ENCODE measurements around the gene MUC4. TPM values are rescaled to one million over a fixed set of nuclear protein-coding genes. Genes with fewer than 3 reads are reported as not detected.
"Not testable (repeated sequence)": the region's sequence is repeated elsewhere in the genome, so short reads cannot be mapped to it uniquely, and the experiment has no call there.

Gene MUC4
- total RNA-seq, 1 donor from 2014 or later, result not detected

DNA sequence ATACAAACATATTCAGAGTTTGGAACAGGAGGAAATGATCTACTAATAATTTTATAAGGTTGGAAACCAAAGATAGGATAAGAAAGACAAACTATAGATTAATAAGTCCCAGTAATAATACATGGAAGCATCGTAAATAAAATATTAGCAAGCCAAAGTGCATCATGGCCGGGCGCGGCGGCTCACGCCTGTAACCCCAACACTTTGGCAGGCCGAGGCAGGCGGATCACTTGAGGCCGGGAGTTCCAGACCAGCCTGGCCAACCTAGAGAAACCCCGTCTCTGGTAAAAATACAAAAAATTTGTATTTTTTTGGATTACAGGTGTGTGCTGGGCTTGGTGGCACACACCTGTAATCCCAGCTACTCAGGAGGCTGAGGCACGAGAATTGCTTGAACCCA lies 14.9 kb downstream of the MUC4 start:
- no peaks in the 10 kb centered on the region for H3K4me1 Mint-ChIP-seq (ENCODE audit: low read depth)
- DNase-seq (ENCODE audit: low spot score), result no peak
- TF ChIP-seq, protein P1, sequence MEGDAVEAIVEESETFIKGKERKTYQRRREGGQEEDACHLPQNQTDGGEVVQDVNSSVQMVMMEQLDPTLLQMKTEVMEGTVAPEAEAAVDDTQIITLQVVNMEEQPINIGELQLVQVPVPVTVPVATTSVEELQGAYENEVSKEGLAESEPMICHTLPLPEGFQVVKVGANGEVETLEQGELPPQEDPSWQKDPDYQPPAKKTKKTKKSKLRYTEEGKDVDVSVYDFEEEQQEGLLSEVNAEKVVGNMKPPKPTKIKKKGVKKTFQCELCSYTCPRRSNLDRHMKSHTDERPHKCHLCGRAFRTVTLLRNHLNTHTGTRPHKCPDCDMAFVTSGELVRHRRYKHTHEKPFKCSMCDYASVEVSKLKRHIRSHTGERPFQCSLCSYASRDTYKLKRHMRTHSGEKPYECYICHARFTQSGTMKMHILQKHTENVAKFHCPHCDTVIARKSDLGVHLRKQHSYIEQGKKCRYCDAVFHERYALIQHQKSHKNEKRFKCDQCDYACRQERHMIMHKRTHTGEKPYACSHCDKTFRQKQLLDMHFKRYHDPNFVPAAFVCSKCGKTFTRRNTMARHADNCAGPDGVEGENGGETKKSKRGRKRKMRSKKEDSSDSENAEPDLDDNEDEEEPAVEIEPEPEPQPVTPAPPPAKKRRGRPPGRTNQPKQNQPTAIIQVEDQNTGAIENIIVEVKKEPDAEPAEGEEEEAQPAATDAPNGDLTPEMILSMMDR (IDR thresholded peaks at IDR 0.05), result no peak
- H3K36me3 Mint-ChIP-seq (ENCODE audit: low read depth), result peaks cover 3% of the 10 kb centered on the region
- no peak overlapping the region for H3K27ac Mint-ChIP-seq (ENCODE audit: unreplicated experiment)
- H3K9me3 Mint-ChIP-seq (ENCODE audit: low read depth), result no peaks in the 10 kb centered on the region
- H3K27me3 Mint-ChIP-seq (ENCODE audit: low read depth), result peaks cover 17% of the 10 kb centered on the region
- H3K4me3 Mint-ChIP-seq (ENCODE audit: unreplicated experiment), result no peak overlapping the region

DNA sequence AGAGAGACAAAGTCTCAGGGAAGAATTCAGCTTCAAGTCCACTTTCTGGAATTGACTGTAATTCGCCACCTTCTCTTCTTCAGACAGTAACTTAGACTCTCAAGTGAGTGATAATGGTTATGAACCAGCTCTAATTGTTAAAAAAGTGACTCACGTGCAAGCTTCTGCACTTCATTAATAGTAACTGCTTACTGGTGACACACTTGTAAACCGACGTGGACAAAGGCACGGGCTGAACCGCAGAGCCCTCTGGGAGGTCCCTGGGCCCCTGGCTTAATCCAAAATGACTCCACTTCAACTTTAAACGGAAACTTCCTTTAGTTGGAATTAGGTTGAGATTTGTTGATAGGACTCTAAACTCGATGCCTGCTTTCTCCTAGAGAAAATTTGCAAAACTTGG lies 17.0 kb downstream of the MUC4 start:
- TF ChIP-seq, protein P1 (IDR thresholded peaks at IDR 0.05), result no peak
- peaks cover 24% of the 10 kb centered on the region for H3K27me3 Mint-ChIP-seq (ENCODE audit: low read depth)
- no peak overlapping the region for H3K27ac Mint-ChIP-seq (ENCODE audit: unreplicated experiment)
- H3K36me3 Mint-ChIP-seq (ENCODE audit: low read depth), result peaks cover 8% of the 10 kb centered on the region
- DNase-seq (ENCODE audit: low spot score), result no peak
- H3K9me3 Mint-ChIP-seq (ENCODE audit: low read depth), result peaks cover 11% of the 10 kb centered on the region
- no peak overlapping the region for H3K4me3 Mint-ChIP-seq (ENCODE audit: unreplicated experiment)
- H3K4me1 Mint-ChIP-seq (ENCODE audit: low read depth), result no peaks in the 10 kb centered on the region

DNA sequence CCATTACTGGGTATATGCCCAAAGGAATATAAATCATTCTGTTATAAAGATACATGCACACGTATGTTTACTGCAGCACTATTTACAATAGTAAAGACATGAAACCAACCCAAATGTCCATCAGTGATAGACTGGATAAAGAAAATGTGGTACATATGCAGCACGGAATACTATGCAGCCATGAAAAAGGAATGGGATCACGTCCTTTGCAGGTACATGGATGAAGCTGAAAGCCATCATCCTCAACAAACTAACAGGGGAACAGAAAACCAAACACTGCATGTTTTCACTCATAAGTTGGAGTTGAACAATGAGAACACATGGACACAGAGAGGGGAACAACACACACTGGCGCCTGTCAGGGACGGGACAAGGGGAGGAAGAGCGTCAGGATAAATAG lies 19.1 kb downstream of the MUC4 start:
- H3K27ac Mint-ChIP-seq (ENCODE audit: unreplicated experiment); DNase-seq (ENCODE audit: low spot score); H3K36me3 Mint-ChIP-seq (ENCODE audit: low read depth); H3K4me3 Mint-ChIP-seq (ENCODE audit: unreplicated experiment); H3K4me1 Mint-ChIP-seq (ENCODE audit: low read depth): not testable (repeated sequence)
- Mint-ChIP-seq H3K27me3 (ENCODE audit: low read depth) (peaks cover 29% of the 10 kb centered on the region), H3K9me3 (ENCODE audit: low read depth) (peaks cover 11% of the 10 kb centered on the region)

DNA sequence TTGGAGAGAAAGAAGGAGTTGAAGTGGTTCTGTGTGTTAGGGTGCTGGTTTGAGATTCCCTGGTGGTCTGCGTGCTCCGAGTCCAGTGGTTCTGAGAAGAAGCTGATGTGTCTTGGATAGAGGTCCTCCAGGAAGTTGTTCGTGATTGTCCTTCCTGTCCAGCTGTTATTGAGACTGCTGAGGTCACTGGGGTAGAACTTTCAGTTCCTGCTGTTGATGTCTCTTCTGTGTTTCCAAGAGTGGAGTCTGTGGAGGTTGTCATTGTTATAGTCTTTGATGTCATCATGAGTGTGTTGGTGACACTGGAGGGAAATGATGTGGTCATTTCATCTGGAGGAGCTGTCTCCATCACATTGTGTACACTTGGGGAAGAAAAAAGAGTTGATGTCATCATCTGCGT lies 20.8 kb downstream of the MUC4 start:
- Mint-ChIP-seq H3K36me3 (ENCODE audit: low read depth) (peaks cover 8% of the 10 kb centered on the region), H3K9me3 (ENCODE audit: low read depth) (peaks cover 11% of the 10 kb centered on the region), H3K4me3 (ENCODE audit: unreplicated experiment) (no peak overlapping the region), H3K4me1 (ENCODE audit: low read depth) (no peaks in the 10 kb centered on the region), H3K27me3 (ENCODE audit: low read depth) (peaks cover 28% of the 10 kb centered on the region), H3K27ac (ENCODE audit: unreplicated experiment) (no peak overlapping the region)
- no peak for DNase-seq (ENCODE audit: low spot score)
- TF ChIP-seq, protein P1 (IDR thresholded peaks at IDR 0.05), result no peak

DNA sequence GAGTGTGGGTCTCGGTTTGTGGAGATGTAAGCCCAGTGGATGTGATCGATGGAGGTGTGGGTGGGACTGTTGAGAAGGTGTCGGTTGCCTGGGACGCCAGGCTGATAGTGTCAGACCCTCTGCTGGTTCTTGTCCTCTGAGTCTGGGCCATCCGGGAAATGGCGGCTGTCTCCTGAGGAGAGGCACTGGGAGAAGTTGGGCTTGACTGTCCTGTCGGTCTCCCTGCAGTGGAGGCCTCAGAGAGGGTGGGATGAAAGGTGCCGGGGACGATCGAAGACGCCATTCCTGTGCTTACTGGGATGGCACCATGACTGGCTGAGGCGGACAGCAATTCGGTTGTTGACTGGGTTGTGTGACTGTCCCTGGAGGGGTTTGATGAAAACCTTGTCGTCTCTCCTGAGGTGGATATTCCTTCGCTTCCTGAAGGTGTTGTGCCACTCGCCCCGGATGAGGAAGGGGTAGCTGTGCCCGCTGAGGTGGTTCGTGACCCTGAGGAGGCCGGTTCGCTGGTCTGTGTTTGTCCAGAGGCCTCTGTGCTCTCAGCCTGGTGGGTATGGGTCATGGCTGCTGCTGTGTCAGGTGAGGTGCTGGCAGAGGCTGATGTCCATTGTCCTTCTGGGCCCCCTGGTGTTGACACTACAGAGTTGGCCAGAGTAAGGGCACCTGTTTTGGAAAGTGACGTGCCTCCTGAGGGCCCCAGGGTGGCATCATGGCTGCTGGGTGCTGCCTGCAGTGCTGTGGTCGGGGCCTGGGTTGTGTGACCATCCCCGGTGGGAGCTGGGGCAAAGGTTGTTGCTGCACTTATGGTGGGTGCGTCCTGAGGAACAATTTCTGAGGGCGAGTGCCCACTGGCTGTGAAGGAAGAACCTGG lies 22.8 kb downstream of the MUC4 start:
- H3K36me3 Mint-ChIP-seq (ENCODE audit: low read depth), result peaks cover 8% of the 10 kb centered on the region
- H3K4me3 Mint-ChIP-seq (ENCODE audit: unreplicated experiment), result no peak overlapping the region
- peaks cover 11% of the 10 kb centered on the region for H3K9me3 Mint-ChIP-seq (ENCODE audit: low read depth)
- TF ChIP-seq, protein P1 (IDR thresholded peaks at IDR 0.05), result no peak
- no peak for DNase-seq (ENCODE audit: low spot score)
- no peaks in the 10 kb centered on the region for H3K4me1 Mint-ChIP-seq (ENCODE audit: low read depth)
- H3K27me3 Mint-ChIP-seq (ENCODE audit: low read depth), result peaks cover 22% of the 10 kb centered on the region
- H3K27ac Mint-ChIP-seq (ENCODE audit: unreplicated experiment), result no peak overlapping the region

DNA sequence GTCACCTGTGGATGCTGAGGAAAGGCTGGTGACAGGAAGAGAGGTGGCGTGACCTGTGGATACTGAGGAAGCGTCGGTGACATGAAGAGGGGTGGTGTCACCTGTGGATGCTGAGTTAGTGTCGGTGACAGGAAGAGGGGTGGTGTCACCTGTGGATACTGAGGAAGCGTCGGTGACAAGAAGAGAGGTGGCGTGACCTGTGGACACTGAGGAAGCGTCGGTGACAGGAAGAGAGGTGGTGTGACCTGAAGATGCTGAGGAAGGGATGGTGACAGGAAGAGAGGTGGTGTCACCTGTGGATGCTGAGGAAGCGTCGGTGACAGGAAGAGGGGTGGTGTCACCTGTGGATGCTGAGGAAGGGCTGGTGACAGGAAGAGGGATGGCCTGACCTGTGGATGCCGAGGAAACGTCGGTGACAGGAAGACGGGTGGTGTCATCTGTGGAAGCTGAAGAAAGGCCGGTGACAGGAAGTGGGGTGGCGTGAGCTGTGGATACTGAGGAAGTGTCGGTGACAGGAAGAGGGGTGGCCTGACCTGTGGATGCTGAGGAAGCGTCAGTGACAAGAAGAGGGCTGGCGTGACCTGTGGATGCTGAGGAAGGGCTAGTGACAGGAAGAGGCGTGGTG lies 25.8 kb downstream of the MUC4 start:
- H3K36me3 Mint-ChIP-seq (ENCODE audit: low read depth); H3K4me3 Mint-ChIP-seq (ENCODE audit: unreplicated experiment); H3K9me3 Mint-ChIP-seq (ENCODE audit: low read depth); H3K4me1 Mint-ChIP-seq (ENCODE audit: low read depth); DNase-seq (ENCODE audit: low spot score); H3K27ac Mint-ChIP-seq (ENCODE audit: unreplicated experiment): not testable (repeated sequence)
- peaks cover 17% of the 10 kb centered on the region for H3K27me3 Mint-ChIP-seq (ENCODE audit: low read depth)

DNA sequence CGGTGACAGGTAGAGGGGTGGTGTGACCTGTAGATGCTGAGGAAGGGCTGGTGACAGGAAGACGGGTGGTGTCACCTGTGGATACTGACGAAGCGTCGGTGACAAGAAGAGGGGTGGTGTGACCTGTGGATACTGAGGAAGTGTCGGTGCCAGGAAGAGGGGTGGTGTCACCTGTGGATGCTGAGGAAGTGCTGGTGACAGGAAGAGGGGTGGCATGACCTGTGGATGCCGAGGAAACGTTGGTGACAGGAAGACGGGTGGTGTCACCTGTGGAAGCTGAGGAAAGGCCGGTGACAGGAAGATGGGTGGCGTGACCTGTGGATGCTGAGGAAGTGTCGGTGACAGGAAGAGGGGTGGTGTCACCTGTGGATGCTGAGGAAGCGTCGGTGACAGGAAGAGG lies 27.7 kb downstream of the MUC4 start:
- H3K9me3 Mint-ChIP-seq (ENCODE audit: low read depth); H3K27me3 Mint-ChIP-seq (ENCODE audit: low read depth); DNase-seq (ENCODE audit: low spot score); H3K27ac Mint-ChIP-seq (ENCODE audit: unreplicated experiment); H3K4me1 Mint-ChIP-seq (ENCODE audit: low read depth); H3K36me3 Mint-ChIP-seq (ENCODE audit: low read depth); H3K4me3 Mint-ChIP-seq (ENCODE audit: unreplicated experiment): not testable (repeated sequence)

DNA sequence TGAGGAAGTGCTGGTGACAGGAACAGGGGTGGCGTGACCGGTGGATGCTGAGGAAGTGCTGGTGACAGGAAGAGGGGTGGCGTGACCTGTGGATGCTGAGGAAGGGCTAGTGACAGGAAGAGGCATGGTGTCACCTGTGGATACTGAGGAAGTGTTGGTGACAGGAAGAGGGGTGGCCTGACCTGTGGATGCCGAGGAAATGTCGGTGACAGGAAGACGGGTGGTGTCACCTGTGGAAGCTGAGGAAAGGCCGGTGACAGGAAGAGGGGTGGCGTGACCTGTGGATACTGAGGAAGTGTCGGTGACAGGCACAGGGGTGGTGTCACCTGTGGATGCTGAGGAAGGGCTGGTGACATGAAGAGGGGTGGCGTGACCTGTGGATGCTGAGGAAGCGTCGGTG lies 30.5 kb downstream of the MUC4 start:
- not testable (repeated sequence) for H3K4me3 Mint-ChIP-seq (ENCODE audit: unreplicated experiment); H3K27me3 Mint-ChIP-seq (ENCODE audit: low read depth); DNase-seq (ENCODE audit: low spot score); H3K36me3 Mint-ChIP-seq (ENCODE audit: low read depth); H3K9me3 Mint-ChIP-seq (ENCODE audit: low read depth); H3K4me1 Mint-ChIP-seq (ENCODE audit: low read depth); H3K27ac Mint-ChIP-seq (ENCODE audit: unreplicated experiment)

Data from chondrocyte (in vitro differentiated cells).